Activated naive CD4-positive, alpha-beta T cell treated with anti-CD3 and anti-CD28 coated beads, Interleukin-2, amount 50 U/mL, for 16 hours (primary cell): ENCODE data around the gene DTNBP1.

Experiments
- DNase-seq: peaks from one replicate; pipeline ENCODE4 v3.0.0-alpha.2; 2020

DTNBP1 gene

GRCh38 chr6:15588971-15589634 lies 73.7 kb downstream of the DTNBP1 start:
- no peak for DNase-seq

DNA sequence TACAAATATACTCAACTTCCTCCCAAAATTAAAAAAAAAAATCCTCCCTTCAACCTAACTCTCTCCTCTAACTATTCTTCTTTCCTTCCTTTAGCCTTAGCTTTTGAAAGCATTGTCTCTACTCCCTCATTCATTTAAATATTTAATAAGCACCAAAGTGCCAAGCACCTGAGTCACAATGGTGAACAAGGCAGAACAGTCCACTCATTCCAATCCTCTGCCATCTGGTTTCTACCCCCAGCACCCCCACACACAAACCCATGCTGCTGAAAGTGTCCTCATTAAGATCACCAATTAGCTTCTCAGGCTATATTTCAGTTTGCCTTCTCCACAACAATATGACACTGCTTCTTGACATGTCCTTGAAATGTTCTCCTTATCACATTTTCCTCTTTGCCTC lies 76.3 kb downstream of the DTNBP1 start:
- DNase-seq = no peak

DNA sequence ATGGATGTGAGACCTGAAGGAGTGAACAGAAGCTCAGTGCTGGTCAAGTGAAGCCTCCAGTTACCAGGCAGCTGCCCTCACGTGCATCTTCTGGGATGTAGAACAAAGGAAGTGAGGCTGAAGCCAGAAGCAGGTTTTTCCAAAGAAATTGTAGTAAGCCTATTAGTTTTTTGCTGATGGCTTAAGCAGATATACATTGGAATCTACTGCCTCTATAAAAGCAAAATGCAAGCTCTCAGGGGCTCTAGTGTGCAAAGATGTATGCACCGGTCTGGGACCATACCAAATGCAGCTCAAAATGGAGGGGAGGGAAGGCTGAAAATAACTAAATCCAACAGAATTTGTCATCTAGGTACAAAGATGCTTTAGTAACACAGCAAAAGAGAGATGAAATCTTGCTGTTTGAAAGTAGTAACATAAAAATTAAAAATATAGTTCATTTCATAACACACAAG lies 77.0 kb downstream of the DTNBP1 start:
- no peak for DNase-seq

DNA sequence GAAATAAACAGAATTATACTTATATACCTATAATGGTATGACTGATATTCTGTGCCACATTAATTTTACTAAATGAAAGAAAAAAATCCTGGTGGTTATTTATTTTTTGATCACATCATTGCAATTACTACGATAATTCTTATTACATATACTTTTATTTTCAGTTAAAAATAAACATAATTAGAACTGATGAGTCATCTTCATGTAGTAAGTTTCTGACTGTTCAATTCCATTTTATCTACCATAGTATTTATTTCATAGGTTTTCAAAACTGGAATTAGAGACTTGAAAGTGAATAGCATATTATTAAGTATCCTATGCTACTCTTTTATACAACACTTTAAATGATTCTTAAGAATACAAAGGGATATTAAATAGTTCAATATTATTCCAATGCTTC lies 80.3 kb downstream of the DTNBP1 start:
- no peak for DNase-seq

DNA sequence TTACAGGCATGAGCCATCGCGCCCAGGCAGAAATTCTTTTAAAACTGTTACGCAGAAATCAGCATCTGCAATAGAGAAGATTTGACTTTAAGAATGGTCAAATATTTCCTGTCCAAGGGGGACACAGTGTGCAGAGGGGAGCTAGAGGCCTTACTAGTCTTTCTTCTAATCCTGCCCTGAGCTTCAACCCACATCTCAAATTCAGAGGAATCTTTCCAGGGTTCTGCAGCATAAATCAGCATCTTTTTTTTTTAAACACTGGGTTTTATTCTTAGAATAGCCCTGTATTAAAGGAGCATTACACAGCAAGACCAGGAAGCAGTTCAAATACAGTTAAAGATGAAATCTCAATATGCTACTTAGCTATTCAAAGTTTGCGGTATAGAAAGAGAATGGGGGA lies 81.1 kb downstream of the DTNBP1 start:
- DNase-seq = no peak

- no peak for DNase-seq
Observed at GRCh38 chr6:15580326-15580725, 82.5 kb downstream of the DTNBP1 start.

- no peak for DNase-seq
Observed at GRCh38 chr6:15578716-15579391, 84.0 kb downstream of the DTNBP1 start.

GRCh38 chr6:15577550-15578171 lies 85.2 kb downstream of the DTNBP1 start:
- DNase-seq = no peak

DNA sequence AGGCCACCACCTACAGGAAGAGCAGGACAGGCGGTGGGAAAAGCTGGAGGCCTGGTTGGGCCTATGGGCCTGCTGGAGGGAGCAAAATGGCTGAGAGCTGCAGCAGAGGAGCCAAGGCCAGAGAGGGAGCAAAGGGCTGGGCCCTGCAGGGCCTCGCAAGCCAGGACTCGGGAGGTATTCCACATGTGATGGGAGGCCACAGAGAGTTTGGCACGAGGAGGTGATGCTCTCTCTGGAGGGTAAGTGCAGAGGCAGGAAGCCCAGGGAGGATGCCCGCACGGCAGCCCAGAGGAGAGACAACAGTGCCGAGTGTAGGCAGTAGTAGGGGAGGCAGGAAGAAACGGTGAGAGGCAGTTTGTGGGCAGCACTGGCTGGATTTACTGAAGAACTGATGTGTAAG lies 85.7 kb downstream of the DTNBP1 start:
- no peak for DNase-seq

GRCh38 chr6:15575357-15576033 lies 87.3 kb downstream of the DTNBP1 start:
- DNase-seq = no peak

DNA sequence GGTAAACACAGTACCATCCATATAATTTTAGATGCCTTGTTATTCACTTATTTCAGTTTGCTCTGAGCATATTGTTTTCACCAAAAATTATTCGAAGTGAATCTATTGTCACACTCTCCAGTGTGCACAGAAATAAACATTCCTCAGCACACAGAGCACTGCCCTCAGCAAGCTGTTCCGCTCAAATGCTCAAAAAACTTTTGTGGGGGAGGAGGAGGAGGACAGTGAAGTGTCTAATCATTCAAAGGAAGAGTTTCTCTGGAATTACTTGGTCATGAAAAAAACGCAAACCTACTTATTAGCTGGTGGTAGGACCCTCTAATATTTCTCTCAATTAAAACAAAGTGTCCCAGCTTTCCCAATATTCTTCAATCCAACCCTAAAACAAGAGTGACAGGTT lies 88.3 kb downstream of the DTNBP1 start:
- no peak for DNase-seq

GRCh38 chr6:15574023-15574422 lies 88.8 kb downstream of the DTNBP1 start:
- DNase-seq = no peak

GRCh38 chr6:15573384-15573783 lies 89.4 kb downstream of the DTNBP1 start:
- DNase-seq = no peak

DNA sequence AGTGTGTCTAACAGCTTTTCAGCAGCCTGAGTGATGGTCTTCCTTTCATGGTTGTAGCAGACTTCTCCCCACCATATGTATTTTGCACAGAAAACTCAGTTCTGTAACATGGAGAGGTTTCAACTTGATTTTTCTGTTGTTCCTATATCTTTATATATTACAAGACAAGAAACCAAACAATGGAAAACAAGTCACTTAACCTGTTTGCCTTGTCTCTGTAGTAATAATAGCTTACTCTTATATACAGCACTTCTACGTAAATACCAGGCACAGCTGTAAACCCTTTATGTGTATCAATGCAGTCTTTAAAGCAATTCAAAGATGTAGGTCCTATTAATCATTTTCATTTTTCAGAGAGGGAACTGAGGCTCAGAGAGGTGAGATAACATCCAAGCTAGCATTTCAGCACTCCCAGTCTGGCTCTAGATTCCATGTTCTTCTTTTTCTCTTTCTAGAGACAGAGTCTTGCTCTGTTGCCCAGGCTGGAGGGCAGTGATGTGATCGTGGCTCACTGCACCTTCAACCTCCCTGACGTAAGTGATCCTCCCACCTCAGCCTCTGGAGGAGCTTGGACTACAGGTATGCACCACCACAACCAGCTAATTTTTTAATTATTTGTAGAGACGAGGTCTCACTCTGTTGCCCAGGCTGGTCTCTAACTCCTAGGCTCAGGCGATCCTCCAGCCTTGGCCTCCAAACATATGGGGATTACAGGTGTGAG lies 90.4 kb downstream of the DTNBP1 start:
- DNase-seq = no peak

DNA sequence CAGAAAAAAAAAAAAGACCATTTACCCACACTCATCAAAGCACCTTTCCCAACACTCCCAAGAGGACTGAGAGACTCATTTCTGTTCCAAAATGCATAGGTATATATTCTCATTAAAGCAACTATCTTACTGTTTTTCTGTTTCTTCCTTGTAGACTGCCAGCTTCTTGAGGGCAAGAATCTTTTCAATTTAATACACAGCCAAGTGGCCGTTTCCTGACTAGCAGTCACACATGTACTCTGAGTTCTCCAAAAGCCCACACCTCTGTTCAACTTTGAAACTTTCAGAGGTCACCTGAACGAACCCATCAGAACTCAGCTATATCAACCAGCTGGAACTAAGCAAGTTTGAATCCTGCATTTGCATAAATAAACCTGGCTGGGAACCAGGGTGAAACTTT lies 92.7 kb downstream of the DTNBP1 start:
- no peak for DNase-seq

- DNase-seq = no peak
Observed at GRCh38 chr6:15569035-15569995, 93.5 kb downstream of the DTNBP1 start.

DNA sequence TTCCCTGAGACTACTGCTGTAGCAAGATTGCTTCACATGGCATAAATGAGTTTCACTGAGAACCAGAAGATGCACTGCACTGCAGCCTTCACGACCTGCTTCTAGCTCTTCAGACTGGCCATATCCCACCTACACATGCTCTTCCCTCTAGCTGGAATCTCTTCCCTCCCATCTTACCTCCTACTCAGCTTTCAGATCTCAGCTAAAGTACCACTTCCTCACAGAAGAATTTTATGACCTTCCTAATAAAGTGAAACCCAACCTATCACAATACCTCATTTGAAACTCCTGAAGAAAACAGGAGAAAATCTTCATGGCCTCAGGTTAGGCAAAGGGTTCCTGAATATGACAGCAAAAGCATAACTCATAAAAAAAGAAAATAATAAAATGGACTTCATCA lies 99.9 kb downstream of the DTNBP1 start:
- DNase-seq = no peak

- DNase-seq = no peak
Observed at GRCh38 chr6:15561447-15562199, 101.2 kb downstream of the DTNBP1 start.

DNA sequence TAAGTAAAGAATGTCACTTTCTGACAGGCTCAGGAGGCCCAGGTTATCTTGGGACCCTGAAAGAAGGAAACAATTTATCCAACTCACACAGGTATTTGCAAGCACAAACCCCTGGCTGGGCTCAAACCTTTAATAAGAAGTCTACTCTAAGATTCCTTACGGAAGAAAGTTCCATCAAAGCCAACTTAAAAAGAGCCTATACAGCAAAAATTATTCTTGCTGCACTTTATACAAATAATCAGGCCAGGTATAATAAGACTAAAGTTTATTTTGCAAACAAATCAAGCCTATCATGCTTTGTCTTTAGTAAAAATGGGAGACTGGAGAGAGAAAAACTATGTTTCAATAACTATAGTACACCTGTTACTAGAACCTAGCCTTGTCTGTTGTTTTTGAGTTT lies 102.1 kb downstream of the DTNBP1 start:
- DNase-seq = no peak

DNA sequence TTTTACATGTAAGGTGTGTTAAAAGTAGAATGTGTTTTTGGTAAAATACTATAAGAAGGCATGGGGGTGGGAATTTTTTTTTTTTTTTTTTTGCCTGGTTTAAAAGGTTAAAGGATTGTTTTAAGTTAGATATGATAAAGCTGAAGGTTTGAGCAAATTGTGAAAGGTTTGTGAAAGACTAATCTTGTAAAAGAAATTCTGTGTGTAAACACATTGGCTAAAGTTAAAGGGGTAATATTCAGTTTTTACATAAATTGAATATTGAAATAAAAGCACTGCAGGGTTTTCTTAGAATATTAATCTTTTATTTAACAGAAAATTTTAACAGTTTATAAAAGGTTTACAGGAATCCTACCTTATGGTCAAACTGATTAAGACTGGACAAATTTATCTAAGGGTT lies 105.7 kb downstream of the DTNBP1 start:
- no peak for DNase-seq

DNA sequence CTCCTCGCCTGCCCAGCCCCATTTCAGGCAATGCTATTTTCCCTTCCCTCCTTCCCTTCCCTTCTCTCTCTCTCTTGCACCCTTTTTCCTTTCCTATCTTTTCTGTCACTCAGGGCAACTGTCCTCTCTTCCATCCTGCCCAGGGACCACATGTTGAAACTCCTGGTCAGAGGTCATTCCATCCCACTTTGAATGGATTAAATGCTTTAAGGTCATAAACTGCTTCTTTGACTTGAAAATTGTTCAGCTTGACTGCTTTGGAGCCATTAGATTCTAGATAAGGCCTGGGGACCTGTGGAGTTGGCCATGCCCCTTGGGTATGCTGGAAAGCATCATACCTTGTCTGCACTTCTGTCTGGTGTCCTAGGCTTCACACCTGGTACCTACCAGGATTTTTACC lies 106.1 kb downstream of the DTNBP1 start:
- no peak for DNase-seq
